ENCODE results near the gene P2RY10. TPM values are rescaled to one million over a fixed set of nuclear protein-coding genes. Genes with fewer than 3 reads are reported as not detected.

P2RY10 gene
- total RNA-seq, 1 donor from 2014 or later, result 72.7 TPM

DNA sequence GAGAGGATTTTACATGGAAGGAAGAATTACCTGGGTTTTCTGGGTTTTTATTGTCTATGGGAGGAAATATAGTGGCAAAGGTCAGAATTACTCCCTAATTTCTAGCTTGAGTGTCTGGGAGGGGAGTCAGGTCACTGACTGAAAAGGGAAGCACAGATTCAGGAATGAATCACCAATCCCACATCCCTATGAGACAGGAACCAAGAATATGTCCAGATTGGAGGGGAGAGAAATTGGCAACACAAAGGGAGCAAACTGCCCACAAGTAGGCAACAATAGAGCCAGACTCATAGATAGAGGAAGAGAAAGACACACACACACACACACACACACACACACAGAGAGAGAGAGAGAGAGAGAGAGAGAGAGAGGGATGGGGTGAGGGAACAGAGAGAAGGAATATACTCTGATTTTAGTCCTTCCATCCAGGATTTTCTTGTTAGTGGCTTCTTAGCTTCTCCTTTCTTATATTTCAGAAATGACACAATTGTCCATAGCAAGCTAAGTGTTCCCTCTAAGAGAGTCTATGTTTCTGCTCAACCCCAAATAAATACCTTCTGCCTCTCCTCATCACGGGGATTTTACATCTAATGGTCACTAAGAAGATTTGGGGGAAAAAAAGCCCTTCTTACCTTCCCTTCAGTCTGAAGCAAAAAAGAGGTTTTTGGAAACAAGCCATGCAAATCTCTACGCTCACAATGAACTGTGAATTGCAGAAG lies 12.0 kb downstream of the P2RY10 start:
- ChIA-PET CTCF (interaction anchor here (0.9 kb wide), 1 partner anchor 124 kb away, joined by 3 read pairs; no protein-coding TSS in a partner anchor), POLR2A (interaction anchor here (0.8 to 4.6 kb wide), 7 partner anchors 11 to 310 kb away, joined by 3 to 48 read pairs (median 5); partner anchors contain the start of gene P2RY10)
- Mint-ChIP-seq H3K36me3 (ENCODE audit: low read depth) (peaks cover 83% of the 10 kb centered on the region), H3K27me3 (no peaks in the 10 kb centered on the region), H3K4me1 (peaks cover 83% of the 10 kb centered on the region), H3K9me3 (no peaks in the 10 kb centered on the region), H3K4me3 (peak overlapping the region; percentile 67), H3K27ac (peak overlapping the region; percentile 89)
- TF ChIP-seq CTCF (IDR thresholded peaks at IDR 0.05), result no peak
- ATAC-seq (ENCODE audit: low read depth), result peak; percentile 21
- intact Hi-C loops (cut with micrococcal nuclease), result loop anchor here (1.0 to 2.0 kb wide), 3 partner anchors 8 to 190 kb away; partner anchors contain the start of gene P2RY10
- no peak for DNase-seq

DNA sequence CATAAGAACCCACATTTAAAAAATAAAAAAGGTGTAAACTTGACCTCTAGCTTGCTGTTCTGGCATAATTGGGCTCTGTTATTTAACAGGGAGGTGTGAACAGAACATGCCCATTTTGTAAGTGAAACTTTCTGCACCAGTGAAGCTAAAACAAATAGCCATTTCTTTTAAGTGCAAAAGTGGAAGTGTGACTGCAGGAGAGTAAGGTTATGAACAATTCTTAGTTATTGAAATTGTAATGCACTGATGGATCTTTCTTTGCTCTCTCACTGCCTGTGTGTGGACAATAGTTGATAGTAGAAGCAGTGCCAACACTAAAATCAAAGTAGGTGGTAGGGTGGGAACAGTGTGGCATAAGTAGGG lies 12.6 kb downstream of the P2RY10 start:
- no peaks in the 10 kb centered on the region for H3K27me3 Mint-ChIP-seq
- H3K36me3 Mint-ChIP-seq (ENCODE audit: low read depth), result peaks cover 80% of the 10 kb centered on the region
- peak overlapping the region; percentile 67 for H3K4me3 Mint-ChIP-seq
- ChIA-PET POLR2A (interaction anchor here (0.8 to 4.6 kb wide), 7 partner anchors 12 to 309 kb away, joined by 3 to 48 read pairs (median 5); partner anchors contain the start of gene P2RY10), CTCF (interaction anchor here (0.9 kb wide), 1 partner anchor 124 kb away, joined by 3 read pairs; no protein-coding TSS in a partner anchor)
- peaks cover 80% of the 10 kb centered on the region for H3K4me1 Mint-ChIP-seq
- DNase-seq (no peak), ATAC-seq (ENCODE audit: low read depth) (peak; percentile 85)
- no peaks in the 10 kb centered on the region for H3K9me3 Mint-ChIP-seq
- intact Hi-C loops (cut with micrococcal nuclease), result loop anchor here (1.0 to 2.0 kb wide), 3 partner anchors 8 to 189 kb away; partner anchors contain the start of gene P2RY10
- H3K27ac Mint-ChIP-seq, result peak overlapping the region; percentile 89
- no peak for TF ChIP-seq CTCF (IDR thresholded peaks at IDR 0.05)

DNA sequence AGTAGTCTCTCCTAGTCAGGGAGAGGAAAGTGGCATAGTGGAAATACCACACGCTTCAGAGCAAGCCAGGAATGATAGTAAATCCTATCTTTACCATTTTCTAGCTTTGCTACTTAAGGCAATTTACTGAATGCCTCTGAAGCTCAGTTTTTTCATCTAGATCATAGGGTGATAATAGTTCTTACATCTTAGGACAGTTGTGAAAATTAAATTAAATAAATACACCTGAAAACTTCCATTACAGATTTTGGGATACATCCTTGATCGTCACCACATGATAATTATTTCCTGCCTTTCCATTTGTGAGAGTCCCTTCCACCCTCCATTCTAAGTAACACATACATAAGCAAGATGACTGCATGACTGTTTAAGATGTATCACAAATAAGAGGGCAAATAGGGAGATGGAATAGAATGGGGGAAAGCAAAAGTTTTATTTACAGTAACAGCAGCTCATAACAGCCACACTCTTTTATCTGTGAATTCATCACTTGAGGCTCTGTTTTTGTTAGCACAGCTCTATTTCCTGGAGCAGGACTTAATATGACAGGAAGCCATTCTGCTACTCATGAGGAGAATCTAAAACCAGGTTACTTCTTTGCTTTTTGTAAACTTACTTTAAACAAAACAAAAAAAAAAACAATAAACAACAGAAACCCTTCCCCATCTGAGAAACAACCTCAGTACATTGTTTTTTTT lies 13.4 kb downstream of the P2RY10 start:
- H3K9me3 Mint-ChIP-seq, result no peaks in the 10 kb centered on the region
- intact Hi-C loops (cut with micrococcal nuclease), result no loop called here
- H3K36me3 Mint-ChIP-seq (ENCODE audit: low read depth), result peaks cover 81% of the 10 kb centered on the region
- no peak for DNase-seq
- ChIA-PET POLR2A (interaction anchor here (0.6 to 4.6 kb wide), 6 partner anchors 9 to 308 kb away, joined by 3 to 48 read pairs (median 4); partner anchors contain the start of gene P2RY10), CTCF (no interaction called here)
- no peaks in the 10 kb centered on the region for H3K27me3 Mint-ChIP-seq
- no peak for TF ChIP-seq CTCF (IDR thresholded peaks at IDR 0.05)
- H3K27ac Mint-ChIP-seq, result peak overlapping the region; percentile 89
- peaks cover 83% of the 10 kb centered on the region for H3K4me1 Mint-ChIP-seq
- no peak for ATAC-seq (ENCODE audit: low read depth)
- peak overlapping the region; percentile 4 for H3K4me3 Mint-ChIP-seq

DNA sequence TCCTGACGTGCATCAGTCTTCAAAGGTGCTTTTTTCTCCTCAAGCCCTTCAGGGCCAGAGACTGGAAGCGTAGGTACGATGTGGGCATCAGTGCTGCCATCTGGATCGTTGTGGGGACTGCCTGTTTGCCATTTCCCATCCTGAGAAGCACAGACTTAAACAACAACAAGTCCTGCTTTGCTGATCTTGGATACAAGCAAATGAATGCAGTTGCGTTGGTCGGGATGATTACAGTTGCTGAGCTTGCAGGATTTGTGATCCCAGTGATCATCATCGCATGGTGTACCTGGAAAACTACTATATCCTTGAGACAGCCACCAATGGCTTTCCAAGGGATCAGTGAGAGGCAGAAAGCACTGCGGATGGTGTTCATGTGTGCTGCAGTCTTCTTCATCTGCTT lies 15.7 kb downstream of the P2RY10 start:
- Mint-ChIP-seq H3K36me3 (ENCODE audit: low read depth) (peaks cover 82% of the 10 kb centered on the region), H3K27me3 (no peaks in the 10 kb centered on the region), H3K9me3 (no peaks in the 10 kb centered on the region), H3K4me1 (peaks cover 77% of the 10 kb centered on the region), H3K4me3 (no peak overlapping the region), H3K27ac (peak overlapping the region; percentile 68)
- no peak for TF ChIP-seq CTCF (IDR thresholded peaks at IDR 0.05)
- ChIA-PET CTCF (no interaction called here), POLR2A (no interaction called here)
- DNase-seq, result no peak
- intact Hi-C loops (cut with micrococcal nuclease), result no loop called here
- ATAC-seq (ENCODE audit: low read depth), result no peak

GRCh38 chrX:78964598-78964997 lies 19.4 kb downstream of the P2RY10 start:
- intact Hi-C loops (cut with micrococcal nuclease), result no loop called here
- no peak for ATAC-seq (ENCODE audit: low read depth)
- Mint-ChIP-seq H3K9me3 (peaks cover 4% of the 10 kb centered on the region), H3K27me3 (no peaks in the 10 kb centered on the region), H3K36me3 (ENCODE audit: low read depth) (peaks cover 56% of the 10 kb centered on the region), H3K27ac (peak overlapping the region; percentile 78), H3K4me3 (no peak overlapping the region), H3K4me1 (peaks cover 42% of the 10 kb centered on the region)
- ChIA-PET POLR2A (interaction anchor here (1.4 kb wide), 1 partner anchor 14 kb away, joined by 6 read pairs; no protein-coding TSS in a partner anchor), CTCF (no interaction called here)
- TF ChIP-seq CTCF (IDR thresholded peaks at IDR 0.05), result no peak
- DNase-seq, result no peak
